Esophagus muscularis mucosa (tissue), 4 donors: ENCODE measurements around the gene SMIM11. TPM values are rescaled to one million over a fixed set of nuclear protein-coding genes. Genes with fewer than 3 reads are reported as not detected.

Experiments
- DNase-seq: peaks from one replicate; pipeline ENCODE4 v3.0.0-alpha.2; 2017; ENCODE audit errors: extremely low spot score
- H3K27ac ChIP-seq, 4 donors: fragments of 200-600 bp; sonication (generic); replicated peaks in 1 of 4; 1 replicate in 3 of 4; 2 replicates in 1 of 4; pipeline ENCODE4 v1.5.1; 2016 to 2019; ENCODE audit warnings: mild to moderate bottlenecking in 1 of 4
- H3K27me3 ChIP-seq, 4 donors: fragments of 200-600 bp; sonication (generic); one replicate each; pipeline versions ENCODE4 v1.5.1 to v1.6.0; 2016 to 2019
- H3K36me3 ChIP-seq, 4 donors: fragments of 200-600 bp; sonication (generic); one replicate each; pipeline ENCODE4 v1.5.1; 2016 to 2019
- H3K4me1 ChIP-seq, 4 donors: fragments of 200-600 bp; sonication (generic); one replicate each; pipeline ENCODE4 v1.5.1; 2016 to 2019
- H3K4me3 ChIP-seq, 4 donors: fragments of 200-600 bp; sonication (generic); 1 replicate in 2 of 4; 2 replicates in 2 of 4; pipeline ENCODE4 v1.5.1; 2016 to 2019; ENCODE audit warnings: mild to moderate bottlenecking in 4 of 4, moderate library complexity in 1 of 4
- H3K9me3 ChIP-seq, 4 donors: fragments of 200-600 bp; sonication (generic); 1 replicate in 3 of 4; 2 replicates in 1 of 4; pipeline ENCODE4 v1.5.1; 2016 to 2019
- EP300 ChIP-seq: sonication (generic); formaldehyde crosslinking; IDR thresholded peaks from one replicate; pipeline ENCODE4 v1.6.1; 2017; ENCODE audit warnings: antibody characterized with exemption
- POLR2A ChIP-seq: fragments of 450-650 bp; IDR thresholded peaks from one replicate; pipeline ENCODE4 v1.6.1; 2017; ENCODE audit warnings: antibody characterized with exemption, moderate library complexity, mild to moderate bottlenecking, low read depth
- POLR2AphosphoS5 ChIP-seq, 2 donors: sonication (generic); formaldehyde crosslinking; IDR thresholded peaks; one replicate each; pipeline ENCODE4 v1.6.1; 2017; ENCODE audit warnings: antibody characterized with exemption in 2 of 2
- WGBS: methylation state at CpG from one replicate; pipeline ENCODE4 v1.1.5; 2018; 5-methylcytosine and 5-hydroxymethylcytosine counted together
- intact Hi-C: fragments of 100-400 bp; cut with DNase I; formaldehyde crosslinking; loops from one replicate; pipeline ENCODE4 v1.15.1; 2023
- total RNA-seq, 4 donors: library from RNA; depleted of rRNA; stranded (reverse); fragments of >200 nt; gene quantifications; one replicate each; pipeline versions ENCODE4 v1.1.0 to v1.2.1, GENCODE V29; 2016
- TF ChIP-seq, protein P1 (sequence below), 3 experiments: fragments of 200-600 bp in 2 of 3; fragments of 450-650 bp in 1 of 3; sonication (generic) in 2 of 3; IDR thresholded peaks; one replicate each; pipeline ENCODE4 v1.5.1; 2017 to 2019; ENCODE audit warnings: antibody characterized with exemption in 3 of 3, mild to moderate bottlenecking in 2 of 3, moderate library complexity in 1 of 3

SMIM11 gene
- total RNA-seq, 4 donors from 2014 or later = 2.3 to 12.4 (median 9.6) TPM

DNA sequence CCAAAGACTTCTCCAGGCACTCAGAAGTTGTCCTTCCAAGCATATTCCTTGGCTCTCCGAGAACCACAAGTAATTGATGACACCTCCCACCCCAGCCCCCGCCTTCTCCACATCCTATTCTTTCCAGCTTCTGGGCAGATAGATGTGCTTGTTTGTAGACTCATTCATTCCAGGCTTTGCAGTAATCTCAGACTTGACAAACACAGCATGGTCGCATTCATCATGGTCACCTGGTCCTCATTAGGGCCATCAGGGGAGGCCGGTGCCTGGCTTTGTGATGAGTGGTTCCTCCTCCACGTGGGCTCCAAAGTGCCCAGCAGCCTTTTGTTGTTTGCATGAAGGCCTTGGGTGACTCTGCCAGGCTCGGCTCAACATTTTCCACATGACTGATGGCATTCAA lies 40.0 kb upstream of the SMIM11 start:
- Histone ChIP-seq H3K27ac (no peak overlapping the region), H3K27me3 (no peaks in the 10 kb centered on the region), H3K36me3 (no peaks in the 10 kb centered on the region), H3K4me1 (peaks cover 15 to 25% (median 17%) of the 10 kb centered on the region in 4 donors), H3K9me3 (no peaks in the 10 kb centered on the region), H3K4me3 (no peak overlapping the region)
- DNase-seq = no peak
- intact Hi-C loops = no loop called here
- TF ChIP-seq, protein P1, sequence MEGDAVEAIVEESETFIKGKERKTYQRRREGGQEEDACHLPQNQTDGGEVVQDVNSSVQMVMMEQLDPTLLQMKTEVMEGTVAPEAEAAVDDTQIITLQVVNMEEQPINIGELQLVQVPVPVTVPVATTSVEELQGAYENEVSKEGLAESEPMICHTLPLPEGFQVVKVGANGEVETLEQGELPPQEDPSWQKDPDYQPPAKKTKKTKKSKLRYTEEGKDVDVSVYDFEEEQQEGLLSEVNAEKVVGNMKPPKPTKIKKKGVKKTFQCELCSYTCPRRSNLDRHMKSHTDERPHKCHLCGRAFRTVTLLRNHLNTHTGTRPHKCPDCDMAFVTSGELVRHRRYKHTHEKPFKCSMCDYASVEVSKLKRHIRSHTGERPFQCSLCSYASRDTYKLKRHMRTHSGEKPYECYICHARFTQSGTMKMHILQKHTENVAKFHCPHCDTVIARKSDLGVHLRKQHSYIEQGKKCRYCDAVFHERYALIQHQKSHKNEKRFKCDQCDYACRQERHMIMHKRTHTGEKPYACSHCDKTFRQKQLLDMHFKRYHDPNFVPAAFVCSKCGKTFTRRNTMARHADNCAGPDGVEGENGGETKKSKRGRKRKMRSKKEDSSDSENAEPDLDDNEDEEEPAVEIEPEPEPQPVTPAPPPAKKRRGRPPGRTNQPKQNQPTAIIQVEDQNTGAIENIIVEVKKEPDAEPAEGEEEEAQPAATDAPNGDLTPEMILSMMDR (IDR thresholded peaks at IDR 0.05) = no peak
- no peak for TF ChIP-seq POLR2A
- 87% methylated on average over 6 of the region's 6 CpGs for WGBS

DNA sequence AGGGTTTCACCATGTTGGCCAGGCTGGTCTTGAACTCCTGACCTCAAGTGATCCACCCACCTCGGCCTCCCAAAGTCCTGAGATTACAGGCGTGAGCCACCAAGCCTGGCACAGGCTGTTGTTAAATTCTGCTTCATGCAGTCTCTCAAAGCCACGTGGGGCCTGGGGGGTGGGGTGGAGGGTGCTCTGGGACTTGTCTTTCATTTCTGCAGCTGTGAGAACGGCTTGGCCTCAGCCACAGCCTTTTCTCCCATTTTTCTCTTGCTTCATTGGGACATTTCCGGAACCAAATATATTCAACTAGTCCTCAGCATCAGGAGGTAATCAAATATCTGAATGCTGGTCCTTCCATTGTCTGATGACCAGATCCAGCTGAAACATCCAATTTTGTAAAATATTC lies 39.1 kb upstream of the SMIM11 start:
- no peaks in the 10 kb centered on the region for H3K9me3 ChIP-seq
- peaks cover 15 to 25% (median 17%) of the 10 kb centered on the region in 4 donors for H3K4me1 ChIP-seq
- H3K36me3 ChIP-seq = no peaks in the 10 kb centered on the region
- TF ChIP-seq EP300 = no peak
- TF ChIP-seq, protein P1 (IDR thresholded peaks at IDR 0.05) = no peak
- no peak for TF ChIP-seq POLR2AphosphoS5 (IDR thresholded peaks at IDR 0.05)
- no peak for TF ChIP-seq POLR2A
- H3K4me3 ChIP-seq = no peak overlapping the region
- DNase-seq = no peak
- intact Hi-C loops = no loop called here
- H3K27me3 ChIP-seq = no peaks in the 10 kb centered on the region
- no peak overlapping the region for H3K27ac ChIP-seq
- WGBS = 75% methylated on average over 5 of the region's 5 CpGs

GRCh38 chr21:34336756-34337391 lies 38.4 kb upstream of the SMIM11 start:
- 80% methylated on average over 10 of the region's 13 CpGs for WGBS
- peak overlapping the region in 2 of 4 donors; percentile 20 to 37 for H3K27ac ChIP-seq

DNA sequence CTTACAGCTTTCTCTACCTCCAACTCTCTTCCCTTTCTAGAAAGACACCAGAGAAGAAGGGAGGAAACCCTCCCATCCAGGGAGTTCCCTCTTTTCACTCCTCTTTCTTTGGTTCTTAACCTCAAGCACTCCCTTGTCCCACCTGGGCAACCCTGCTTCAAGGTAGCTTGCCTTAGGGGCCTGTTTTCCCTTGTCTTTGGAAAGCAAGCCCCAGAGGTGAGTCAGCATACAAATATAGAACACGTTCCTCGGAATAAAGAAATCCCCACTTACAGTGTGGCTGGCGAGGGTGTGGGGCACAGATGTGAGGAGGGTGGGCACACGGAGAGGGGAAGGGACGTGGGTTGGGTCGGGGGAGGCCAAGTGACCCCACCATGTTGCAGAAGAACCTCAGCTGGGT lies 37.6 kb upstream of the SMIM11 start:
- H3K27ac ChIP-seq = no peak overlapping the region
- WGBS = 79% methylated on average over 6 of the region's 6 CpGs
- no peak for DNase-seq
- no peaks in the 10 kb centered on the region for H3K27me3 ChIP-seq
- no peaks in the 10 kb centered on the region for H3K36me3 ChIP-seq
- peaks cover 17 to 25% (median 20%) of the 10 kb centered on the region in 4 donors for H3K4me1 ChIP-seq
- H3K9me3 ChIP-seq = no peaks in the 10 kb centered on the region
- intact Hi-C loops = no loop called here
- TF ChIP-seq, protein P1 (IDR thresholded peaks at IDR 0.05) = no peak
- TF ChIP-seq POLR2AphosphoS5 (IDR thresholded peaks at IDR 0.05) (no peak), POLR2A (no peak), EP300 (no peak)
- no peak overlapping the region for H3K4me3 ChIP-seq

More at GRCh38 chr21:34336756-34337391, 38.4 kb upstream of the SMIM11 start:
- TF ChIP-seq POLR2A (no peak), EP300 (no peak), POLR2AphosphoS5 (IDR thresholded peaks at IDR 0.05) (no peak)
- TF ChIP-seq, protein P1 (IDR thresholded peaks at IDR 0.05) = no peak
- Histone ChIP-seq H3K4me1 (peaks cover 15 to 25% (median 19%) of the 10 kb centered on the region in 4 donors), H3K9me3 (no peaks in the 10 kb centered on the region), H3K27me3 (no peaks in the 10 kb centered on the region), H3K36me3 (no peaks in the 10 kb centered on the region), H3K4me3 (no peak overlapping the region)
- intact Hi-C loops = no loop called here
- DNase-seq = no peak

DNA sequence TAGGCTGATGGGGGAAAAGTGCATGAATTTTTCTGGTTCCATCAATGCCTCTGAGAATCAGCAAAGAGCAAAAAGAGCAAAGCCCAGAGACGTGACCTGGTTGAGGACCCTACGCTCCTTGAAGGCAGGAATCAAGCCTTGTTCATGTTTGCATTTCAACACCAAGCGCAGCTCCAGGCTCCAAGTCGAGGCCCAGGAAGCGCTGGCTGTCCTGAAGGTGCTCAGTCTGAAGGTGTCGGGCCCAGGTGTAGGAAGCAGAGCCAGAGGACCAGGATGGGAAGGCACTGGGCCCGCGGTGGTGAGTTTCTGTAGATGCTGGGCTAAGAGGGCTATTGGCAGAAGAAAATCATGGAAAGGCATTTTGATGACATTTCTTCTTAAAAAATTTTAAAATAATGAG lies 37.1 kb upstream of the SMIM11 start:
- Histone ChIP-seq H3K27me3 (no peaks in the 10 kb centered on the region), H3K27ac (no peak overlapping the region), H3K4me3 (no peak overlapping the region), H3K9me3 (no peaks in the 10 kb centered on the region), H3K4me1 (peaks cover 17 to 25% (median 20%) of the 10 kb centered on the region in 4 donors), H3K36me3 (no peaks in the 10 kb centered on the region)
- intact Hi-C loops = no loop called here
- WGBS = 89% methylated on average over 8 of the region's 8 CpGs
- TF ChIP-seq POLR2AphosphoS5 (IDR thresholded peaks at IDR 0.05) (no peak), POLR2A (no peak), EP300 (no peak)
- TF ChIP-seq, protein P1 (IDR thresholded peaks at IDR 0.05) = no peak
- no peak for DNase-seq
